ENCODE results near the gene CLIC6. TPM values are rescaled to one million over a fixed set of nuclear protein-coding genes. Genes with fewer than 3 reads are reported as not detected.

Gene CLIC6
- total RNA-seq, 1 experiment from 2014 or later, result not detected

DNA sequence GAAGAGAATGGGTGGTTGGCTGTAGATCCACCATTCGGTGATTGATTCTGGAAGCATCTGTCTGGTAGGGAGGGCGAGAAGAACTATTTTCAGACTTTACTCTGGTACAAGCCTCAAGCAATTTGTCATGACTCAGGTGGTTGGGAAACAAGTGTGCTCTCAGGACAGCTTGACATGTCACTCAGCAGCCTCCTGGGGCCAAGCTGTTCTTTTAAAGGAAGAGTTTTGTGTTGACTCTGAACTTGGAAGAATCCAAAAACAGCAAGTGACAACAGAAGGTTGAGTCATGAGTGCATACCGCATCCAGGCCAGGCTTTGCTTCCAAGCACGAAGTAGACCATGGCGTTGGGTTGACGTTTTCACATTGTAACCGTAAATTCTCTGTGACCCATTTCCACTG is 65.9 kb downstream of the CLIC6 start:
- TF ChIP-seq, protein P1, sequence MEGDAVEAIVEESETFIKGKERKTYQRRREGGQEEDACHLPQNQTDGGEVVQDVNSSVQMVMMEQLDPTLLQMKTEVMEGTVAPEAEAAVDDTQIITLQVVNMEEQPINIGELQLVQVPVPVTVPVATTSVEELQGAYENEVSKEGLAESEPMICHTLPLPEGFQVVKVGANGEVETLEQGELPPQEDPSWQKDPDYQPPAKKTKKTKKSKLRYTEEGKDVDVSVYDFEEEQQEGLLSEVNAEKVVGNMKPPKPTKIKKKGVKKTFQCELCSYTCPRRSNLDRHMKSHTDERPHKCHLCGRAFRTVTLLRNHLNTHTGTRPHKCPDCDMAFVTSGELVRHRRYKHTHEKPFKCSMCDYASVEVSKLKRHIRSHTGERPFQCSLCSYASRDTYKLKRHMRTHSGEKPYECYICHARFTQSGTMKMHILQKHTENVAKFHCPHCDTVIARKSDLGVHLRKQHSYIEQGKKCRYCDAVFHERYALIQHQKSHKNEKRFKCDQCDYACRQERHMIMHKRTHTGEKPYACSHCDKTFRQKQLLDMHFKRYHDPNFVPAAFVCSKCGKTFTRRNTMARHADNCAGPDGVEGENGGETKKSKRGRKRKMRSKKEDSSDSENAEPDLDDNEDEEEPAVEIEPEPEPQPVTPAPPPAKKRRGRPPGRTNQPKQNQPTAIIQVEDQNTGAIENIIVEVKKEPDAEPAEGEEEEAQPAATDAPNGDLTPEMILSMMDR (IDR thresholded peaks at IDR 0.05; ENCODE audit: insufficient read depth in 1 of 2, low read depth in 1 of 2, low read length in 1 of 2, severe bottlenecking in 1 of 2, unreplicated experiment in 1 of 2), result no peak
- intact Hi-C loops (cut with micrococcal nuclease; ENCODE audit: unreplicated experiment), result no loop called here
- Histone ChIP-seq H3K27me3 (replicated peaks; ENCODE audit: control insufficient read depth, insufficient read depth, low read length) (no peaks in the 10 kb centered on the region), H3K36me3 (ENCODE audit: control insufficient read depth, insufficient read depth, low read length) (no peaks in the 10 kb centered on the region), H3K4me3 (ENCODE audit: low read depth, low read length) (no peak overlapping the region), H3K4me1 (peaks cover 8% of the 10 kb centered on the region; the same call in 1 of the 2 replicates), H3K9me3 (no peaks in the 10 kb centered on the region)
- H3K36me3 Mint-ChIP-seq (ENCODE audit: insufficient read depth, unreplicated experiment), result no peaks in the 10 kb centered on the region
- POLR2A ChIA-PET, result no interaction called here
- no peaks in the 10 kb centered on the region for H3K27me3 Mint-ChIP-seq (ENCODE audit: insufficient read depth, unreplicated experiment)
- DNase-seq, result no peak
- H3K4me1 Mint-ChIP-seq (ENCODE audit: low read depth, unreplicated experiment), result peaks cover 17% of the 10 kb centered on the region
- H3K4me3 Mint-ChIP-seq (ENCODE audit: unreplicated experiment), result no peak overlapping the region
- BruUV-seq (replicated peaks), result no TSS peak
- H3K9me3 Mint-ChIP-seq (ENCODE audit: unreplicated experiment), result no peaks in the 10 kb centered on the region
- CTCF ChIA-PET, result no interaction called here
- H3K27ac Mint-ChIP-seq (ENCODE audit: unreplicated experiment), result no peak overlapping the region

GRCh38 chr21:34736116-34736874 is 67.5 kb downstream of the CLIC6 start:
- Histone ChIP-seq H3K36me3 (ENCODE audit: control insufficient read depth, insufficient read depth, low read length) (no peaks in the 10 kb centered on the region), H3K9me3 (no peaks in the 10 kb centered on the region), H3K4me1 (peaks cover 8% of the 10 kb centered on the region; the same call in 1 of the 2 replicates), H3K27me3 (replicated peaks; ENCODE audit: control insufficient read depth, insufficient read depth, low read length) (no peaks in the 10 kb centered on the region), H3K4me3 (ENCODE audit: low read depth, low read length) (no peak overlapping the region)
- H3K27ac Mint-ChIP-seq (ENCODE audit: unreplicated experiment), result no peak overlapping the region
- no peaks in the 10 kb centered on the region for H3K27me3 Mint-ChIP-seq (ENCODE audit: insufficient read depth, unreplicated experiment)
- TF ChIP-seq, protein P1 (IDR thresholded peaks at IDR 0.05; ENCODE audit: insufficient read depth in 1 of 2, low read depth in 1 of 2, low read length in 1 of 2, severe bottlenecking in 1 of 2, unreplicated experiment in 1 of 2), result no peak
- H3K4me1 Mint-ChIP-seq (ENCODE audit: low read depth, unreplicated experiment), result peaks cover 17% of the 10 kb centered on the region
- ChIA-PET POLR2A (no interaction called here), CTCF (interaction anchor here (1.6 kb wide), 1 partner anchor 9 kb away, joined by 10 read pairs; no protein-coding TSS in a partner anchor)
- H3K36me3 Mint-ChIP-seq (ENCODE audit: insufficient read depth, unreplicated experiment), result no peaks in the 10 kb centered on the region
- BruUV-seq (replicated peaks), result no TSS peak
- intact Hi-C loops (cut with micrococcal nuclease; ENCODE audit: unreplicated experiment), result no loop called here
- peaks cover 10% of the 10 kb centered on the region for H3K9me3 Mint-ChIP-seq (ENCODE audit: unreplicated experiment)
- DNase-seq, result no peak
- no peak overlapping the region for H3K4me3 Mint-ChIP-seq (ENCODE audit: unreplicated experiment)

GRCh38 chr21:34737115-34737514 is 68.3 kb downstream of the CLIC6 start:
- H3K27ac Mint-ChIP-seq (ENCODE audit: unreplicated experiment), result no peak overlapping the region
- CTCF ChIA-PET, result interaction anchor here (1.6 kb wide), 1 partner anchor 8 kb away, joined by 10 read pairs; no protein-coding TSS in a partner anchor
- H3K36me3 Mint-ChIP-seq (ENCODE audit: insufficient read depth, unreplicated experiment), result no peaks in the 10 kb centered on the region

More at GRCh38 chr21:34737115-34737514, 68.3 kb downstream of the CLIC6 start:
- H3K36me3 ChIP-seq (ENCODE audit: control insufficient read depth, insufficient read depth, low read length), result no peaks in the 10 kb centered on the region
- no TSS peak for BruUV-seq (replicated peaks)
- peaks cover 8% of the 10 kb centered on the region; the same call in 1 of the 2 replicates for H3K4me1 ChIP-seq
- TF ChIP-seq, protein P1 (IDR thresholded peaks at IDR 0.05; ENCODE audit: insufficient read depth in 1 of 2, low read depth in 1 of 2, low read length in 1 of 2, severe bottlenecking in 1 of 2, unreplicated experiment in 1 of 2), result no peak
- H3K27me3 ChIP-seq (replicated peaks; ENCODE audit: control insufficient read depth, insufficient read depth, low read length), result no peaks in the 10 kb centered on the region
- Mint-ChIP-seq H3K4me3 (ENCODE audit: unreplicated experiment) (no peak overlapping the region), H3K9me3 (ENCODE audit: unreplicated experiment) (peaks cover 10% of the 10 kb centered on the region), H3K27me3 (ENCODE audit: insufficient read depth, unreplicated experiment) (no peaks in the 10 kb centered on the region), H3K4me1 (ENCODE audit: low read depth, unreplicated experiment) (peaks cover 17% of the 10 kb centered on the region)
- POLR2A ChIA-PET, result interaction anchor here (0.5 kb wide), 1 partner anchor 1194 kb away, joined by 3 read pairs; no protein-coding TSS in a partner anchor
- H3K9me3 ChIP-seq, result no peaks in the 10 kb centered on the region
- intact Hi-C loops (cut with micrococcal nuclease; ENCODE audit: unreplicated experiment), result no loop called here
- DNase-seq, result peak in 1 of 2 experiments; percentile 26
- H3K4me3 ChIP-seq (ENCODE audit: low read depth, low read length), result no peak overlapping the region

Measured in Caco-2 (cell line).